ENCODE measurements around the gene PRRC2B. TPM values are rescaled to one million over a fixed set of nuclear protein-coding genes. Genes with fewer than 3 reads are reported as not detected.
A peak's percentile ranks its signal among the peaks of the same experiment; 100 is the strongest.

The PRRC2B gene
- total RNA-seq, 1 experiment from 2014 or later, result 170 TPM

DNA sequence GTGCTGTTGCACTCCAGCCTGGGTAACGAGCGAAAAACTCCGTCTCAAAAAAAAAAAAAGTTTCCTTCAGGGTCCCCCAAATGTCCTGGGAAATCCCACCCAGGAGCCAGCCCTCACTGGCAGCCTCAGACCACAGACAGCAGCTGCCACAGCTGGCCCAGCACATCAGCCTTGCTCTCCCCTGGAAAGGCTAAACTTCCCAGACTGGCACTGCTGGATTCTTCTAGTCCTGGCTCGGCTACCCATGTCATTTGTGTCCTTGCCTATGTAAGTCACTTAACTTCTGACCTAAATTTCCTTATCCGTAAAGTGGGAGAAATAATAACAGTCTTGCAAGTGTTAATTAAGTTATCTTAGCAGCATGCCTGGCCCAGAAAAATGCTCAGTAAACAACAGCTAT lies 8.6 kb upstream of the PRRC2B start (continued):
- TF ChIP-seq REST (IDR thresholded peaks at IDR 0.05; ENCODE audit: low read depth) (no peak), YY1 (IDR thresholded peaks at IDR 0.05; ENCODE audit: extremely low read depth, insufficient replicate concordance, low read depth, low read length) (no peak), RAD21 (IDR thresholded peaks at IDR 0.05; ENCODE audit: low read depth) (no peak), ZFX (IDR thresholded peaks at IDR 0.05) (no peak), SIN3A (IDR thresholded peaks at IDR 0.05; ENCODE audit: low read depth) (no peak)

- peaks cover 20 to 21% of the 10 kb centered on the region in 2 experiments for H3K4me1 ChIP-seq (ENCODE audit: control insufficient read depth in 1 of 2, insufficient read depth in 2 of 2, low read length in 2 of 2)
- no peak for ATAC-seq
- no peak overlapping the region for H3K27ac ChIP-seq (ENCODE audit: low read depth, low read length)
- H3K79me2 ChIP-seq (ENCODE audit: insufficient read depth, low read length), result no peaks in the 10 kb centered on the region
- H4K20me1 ChIP-seq (ENCODE audit: insufficient read depth), result no peaks in the 10 kb centered on the region
- H3K9ac ChIP-seq (ENCODE audit: low read length), result no peak overlapping the region
- RAD21 ChIA-PET (ENCODE audit: low non-redundant PET in 1 of 2, low total read pairs in 2 of 2, uncharacterized antibody in 2 of 2, unreplicated experiment in 2 of 2), result no interaction called here
- no peak overlapping the region for H3K4me3 ChIP-seq (replicated peaks in 1 of 2; ENCODE audit: low read depth in 1 of 2, low read length in 2 of 2)
- H3K9me2 ChIP-seq (ENCODE audit: insufficient read depth), result no peaks in the 10 kb centered on the region
- no peak overlapping the region for H3K4me2 ChIP-seq (ENCODE audit: low read length)
- no peaks in the 10 kb centered on the region for H3K9me3 ChIP-seq (ENCODE audit: control insufficient read depth in 1 of 2, insufficient read depth in 1 of 2, low read depth in 1 of 2, low read length in 2 of 2)
- intact Hi-C loops (cut with micrococcal nuclease), result no loop called here
- POLR2A ChIA-PET, result no interaction called here
- no peaks in the 10 kb centered on the region for H3K36me3 ChIP-seq (ENCODE audit: control insufficient read depth in 1 of 2, insufficient read depth in 2 of 2, low read length in 2 of 2)
- no peak for DNase-seq (ENCODE audit: low read depth, low spot score)
- TF ChIP-seq EZH2phosphoT487 (IDR thresholded peaks at IDR 0.05; ENCODE audit: borderline replicate concordance) (no peak), CBX3 (IDR thresholded peaks at IDR 0.05; ENCODE audit: low read depth) (no peak), ATF3 (IDR thresholded peaks at IDR 0.05) (no peak), CTCF (IDR thresholded peaks at IDR 0.05 in 2 of 3, conservative IDR thresholded peaks at IDR 0.05 in 1 of 3; ENCODE audit: borderline replicate concordance in 1 of 3, insufficient read depth in 1 of 3, low read depth in 2 of 3, low read length in 2 of 3) (peak in 1 of 3 experiments; percentile 15; a peak in 1 of 6 replicates), TCF7L2 (IDR thresholded peaks at IDR 0.05; ENCODE audit: borderline replicate concordance, extremely low read depth, insufficient read depth, insufficient read length) (no peak), SIN3A (IDR thresholded peaks at IDR 0.05; ENCODE audit: low read depth) (no peak), POLR2A (IDR thresholded peaks at IDR 0.05; ENCODE audit: borderline replicate concordance, extremely low read depth, insufficient read depth, insufficient read length) (no peak), POLR2AphosphoS5 (IDR thresholded peaks at IDR 0.05; ENCODE audit: low read depth, low read length) (no peak), YY1 (IDR thresholded peaks at IDR 0.05; ENCODE audit: extremely low read depth, insufficient replicate concordance, low read depth, low read length) (no peak), RAD21 (IDR thresholded peaks at IDR 0.05; ENCODE audit: low read depth) (peak; percentile 24; the same call in 1 of the 2 replicates), EGR1 (IDR thresholded peaks at IDR 0.05; ENCODE audit: low read depth) (no peak)
- TF ChIP-seq, protein P1, sequence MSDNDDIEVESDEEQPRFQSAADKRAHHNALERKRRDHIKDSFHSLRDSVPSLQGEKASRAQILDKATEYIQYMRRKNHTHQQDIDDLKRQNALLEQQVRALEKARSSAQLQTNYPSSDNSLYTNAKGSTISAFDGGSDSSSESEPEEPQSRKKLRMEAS (IDR thresholded peaks at IDR 0.05), result no peak
- no TSS peak for BruUV-seq (replicated peaks)
- H3K27me3 ChIP-seq (ENCODE audit: insufficient read depth, low read length), result no peaks in the 10 kb centered on the region
- no peak overlapping the region for H2AFZ ChIP-seq (ENCODE audit: low read depth, low read length, poor library complexity, severe bottlenecking)
- CTCF ChIA-PET, result no interaction called here
Observed at GRCh38 chr9:131386281-131386680, 7.6 kb upstream of the PRRC2B start.

Data from HCT116 (cell line).